IMR-90 (cell line): Measurements from ENCODE around the gene MPPED1. TPM values are rescaled to one million over a fixed set of nuclear protein-coding genes. Genes with fewer than 3 reads are reported as not detected.

Experiments used
- ATAC-seq: fragments of 200-7000 bp; cut with Tn5 transposase; 2 replicates; pipeline ENCODE4 v1.9.1; 2020; ENCODE audit warnings: low read depth, mild to moderate bottlenecking, moderate library complexity
- BruUV-seq: library from RNA; stranded (reverse); fragments of 400-500 nt; replicated peaks from 2 replicates; lab custom pipeline; 2021; lab: Mats Ljungman, UMichigan
- CTCF ChIA-PET: fragments of 300-600 bp; formaldehyde crosslinking; extraction: SDS; loops from one replicate; lab custom pipeline; 2021; ENCODE audit warnings: antibody characterized with exemption; lab: Yijun Ruan, JAX
- POLR2A ChIA-PET: fragments of 300-600 bp; sonication (Branson Sonifier 250); formaldehyde crosslinking; loops from one replicate; lab custom pipeline; 2022; ENCODE audit warnings: antibody characterized with exemption; ENCODE audit not compliant: unreplicated experiment; lab: Charles Lee
- DNase-seq: peaks from one replicate; pipeline ENCODE4 v3.0.0; 2013
- H2AFZ ChIP-seq: replicated peaks from 2 replicates; pipeline ENCODE3; 2013; ENCODE audit warnings: low read length, mild to moderate bottlenecking; ENCODE audit not compliant: poor library complexity
- H2AK5ac ChIP-seq: 2 replicates; pipeline ENCODE4 v1.6.1; 2013; ENCODE audit warnings: low read depth, low read length, inconsistent platforms
- H2AK9ac ChIP-seq: replicated peaks from 2 replicates; pipeline ENCODE3; 2013; ENCODE audit warnings: mild to moderate bottlenecking, low read depth, low read length, moderate library complexity; ENCODE audit not compliant: poor library complexity
- H2BK120ac ChIP-seq: 2 replicates; pipeline ENCODE4 v1.6.1; 2013; ENCODE audit warnings: low read depth, low read length, inconsistent platforms
- H2BK15ac ChIP-seq: 3 replicates; pipeline ENCODE4 v1.6.1; 2013; ENCODE audit warnings: low read depth, low read length, inconsistent platforms
- H2BK20ac ChIP-seq: 2 replicates; pipeline ENCODE4 v1.6.1; 2013; ENCODE audit warnings: low read depth, mild to moderate bottlenecking, inconsistent platforms, low read length, moderate library complexity
- H2BK5ac ChIP-seq: 2 replicates; pipeline ENCODE4 v1.6.1; 2013; ENCODE audit warnings: mild to moderate bottlenecking, low read depth, low read length, inconsistent platforms; ENCODE audit not compliant: poor library complexity, severe bottlenecking
- H3K14ac ChIP-seq: replicated peaks from 2 replicates; pipeline ENCODE4 v1.6.1; 2013; ENCODE audit warnings: low read depth, low read length, inconsistent platforms
- H3K18ac ChIP-seq: 2 replicates; pipeline ENCODE4 v1.6.1; 2013; ENCODE audit warnings: low read depth, low read length, control low read depth
- H3K23ac ChIP-seq: 2 replicates; pipeline ENCODE4 v1.6.1; 2013; ENCODE audit warnings: low read depth, low read length, inconsistent platforms
- H3K27ac ChIP-seq: 2 replicates; pipeline ENCODE4 v1.5.1; 2013; ENCODE audit warnings: mild to moderate bottlenecking, control low read depth, low read length; ENCODE audit not compliant: insufficient read depth
- H3K27me3 ChIP-seq: 2 replicates; pipeline ENCODE4 v1.6.1; 2013; ENCODE audit warnings: low read length; ENCODE audit not compliant: control insufficient read depth, insufficient read depth
- H3K36me3 ChIP-seq: 2 replicates; pipeline ENCODE4 v1.6.1; 2013; ENCODE audit warnings: low read length, mixed read lengths; ENCODE audit not compliant: control insufficient read depth, insufficient read depth
- H3K4ac ChIP-seq: 2 replicates; pipeline ENCODE4 v1.6.1; 2013; ENCODE audit warnings: low read depth, low read length, inconsistent platforms
- H3K4me1 ChIP-seq: 2 replicates; pipeline ENCODE4 v1.6.1; 2013; ENCODE audit warnings: low read length, mixed read lengths; ENCODE audit not compliant: control insufficient read depth, insufficient read depth
- H3K4me2 ChIP-seq: 2 replicates; pipeline ENCODE4 v1.6.1; 2013; ENCODE audit warnings: low read depth, mild to moderate bottlenecking, control low read depth, low read length, moderate library complexity
- H3K4me3 ChIP-seq: 2 replicates; pipeline ENCODE4 v1.5.1; 2013; ENCODE audit warnings: low read depth, mild to moderate bottlenecking, control low read depth, low read length, moderate library complexity; ENCODE audit not compliant: insufficient read depth
- H3K56ac ChIP-seq: 2 replicates; pipeline ENCODE4 v1.6.1; 2013; ENCODE audit warnings: low read length, inconsistent platforms; ENCODE audit not compliant: insufficient read depth; ENCODE audit errors: extremely low read depth
- H3K79me1 ChIP-seq, 2 experiments: 2 replicates each; pipeline ENCODE4 v1.6.1; 2013; ENCODE audit warnings: low read length in 2 of 2, inconsistent platforms in 1 of 2, low read depth in 1 of 2
- H3K9ac ChIP-seq: 2 replicates; pipeline ENCODE4 v1.6.1; 2013; ENCODE audit warnings: low read depth, low read length, control low read depth
- H3K9me1 ChIP-seq: 2 replicates; pipeline ENCODE4 v1.6.1; 2013; ENCODE audit warnings: low read length, inconsistent platforms; ENCODE audit not compliant: insufficient read depth
- H3K9me3 ChIP-seq: 2 replicates; pipeline ENCODE4 v1.6.1; 2013; ENCODE audit warnings: low read length; ENCODE audit not compliant: control insufficient read depth, insufficient read depth
- H4K20me1 ChIP-seq: 2 replicates; pipeline ENCODE4 v1.6.1; 2013; ENCODE audit warnings: low read length, inconsistent platforms; ENCODE audit not compliant: insufficient read depth
- H4K5ac ChIP-seq: 2 replicates; pipeline ENCODE4 v1.6.1; 2013; ENCODE audit warnings: mild to moderate bottlenecking, low read depth, low read length, control low read depth
- H4K8ac ChIP-seq, 2 experiments: 2 replicates each; pipeline ENCODE4 v1.6.1; 2013; ENCODE audit warnings: low read depth in 2 of 2, low read length in 2 of 2, control low read depth in 1 of 2, inconsistent platforms in 1 of 2
- H4K91ac ChIP-seq: 2 replicates; pipeline ENCODE4 v1.6.1; 2013; ENCODE audit warnings: low read depth, low read length, inconsistent platforms; ENCODE audit not compliant: insufficient read depth
- BHLHE40 ChIP-seq: fragments of 150-350 bp; IDR thresholded peaks from 2 replicates; pipeline ENCODE4 v1.6.1; 2016; ENCODE audit warnings: mild to moderate bottlenecking, low read depth, low read length
- CEBPB ChIP-seq: IDR thresholded peaks from 2 replicates; pipeline ENCODE4 v1.6.1; 2012; ENCODE audit warnings: low read depth, low read length, improper control_type of control experiment
- CHD1 ChIP-seq: IDR thresholded peaks from 2 replicates; pipeline ENCODE4 v1.6.1; 2012; ENCODE audit warnings: low read depth, low read length, improper control_type of control experiment
- FOS ChIP-seq: fragments of 150-350 bp; IDR thresholded peaks from 2 replicates; pipeline ENCODE4 v1.6.1; 2016; ENCODE audit warnings: low read depth, low read length
- MAFK ChIP-seq: IDR thresholded peaks from 2 replicates; pipeline ENCODE4 v1.6.1; 2012; ENCODE audit warnings: low read depth, low read length, improper control_type of control experiment
- MAZ ChIP-seq: IDR thresholded peaks from 2 replicates; pipeline ENCODE4 v1.6.1; 2012; ENCODE audit warnings: low read depth, mild to moderate bottlenecking, low read length, improper control_type of control experiment, moderate library complexity, borderline replicate concordance
- NFE2L2 ChIP-seq: fragments of 150-350 bp; IDR thresholded peaks from 2 replicates; pipeline ENCODE4 v1.6.1; 2016; ENCODE audit warnings: low read depth, mild to moderate bottlenecking, low read length
- POLR2A ChIP-seq: IDR thresholded peaks from 2 replicates; pipeline ENCODE4 v1.6.1; 2012; ENCODE audit warnings: mild to moderate bottlenecking, low read depth, low read length
- RAD21 ChIP-seq: IDR thresholded peaks from 2 replicates; pipeline ENCODE4 v1.6.1; 2012; ENCODE audit warnings: low read length, improper control_type of control experiment
- RCOR1 ChIP-seq: IDR thresholded peaks from 2 replicates; pipeline ENCODE4 v1.6.1; 2012; ENCODE audit warnings: mild to moderate bottlenecking, low read length, improper control_type of control experiment; ENCODE audit not compliant: insufficient replicate concordance
- RFX5 ChIP-seq: IDR thresholded peaks from 2 replicates; pipeline ENCODE4 v1.8.0; 2012; ENCODE audit warnings: low read depth, mild to moderate bottlenecking, low read length, moderate library complexity
- SMC3 ChIP-seq: fragments of 150-350 bp; IDR thresholded peaks from 2 replicates; pipeline ENCODE4 v1.6.1; 2016; ENCODE audit warnings: low read depth, mild to moderate bottlenecking, antibody characterized with exemption, low read length, moderate library complexity
- WGBS, 2 experiments: methylation state at CpG; one replicate each; pipeline versions ENCODE4 v1.1.5 to v1.1.7; 2013; ENCODE audit warnings: missing lambda C conversion rate in 2 of 2; ENCODE audit not compliant: insufficient read length in 1 of 2; ENCODE audit errors: extremely low coverage in 2 of 2; 5-methylcytosine and 5-hydroxymethylcytosine counted together
- dilution Hi-C: fragments of 300-500 bp; cut with HindIII; formaldehyde crosslinking; loops from one replicate; pipeline ENCODE4 v1.14.3; 2018; ENCODE audit warnings: low sequenced_read_pairs; ENCODE audit not compliant: unreplicated experiment
- in situ Hi-C: fragments of 300-500 bp; cut with MboI; formaldehyde crosslinking; loops from 3 replicates; pipeline ENCODE4 v1.14.3; 2019; ENCODE audit warnings: low sequenced_read_pairs, inconsistent platforms, mixed read lengths
- intact Hi-C: fragments of 100-400 bp; cut with micrococcal nuclease; formaldehyde crosslinking; loops from 2 replicates; pipeline ENCODE4 v1.10.0; 2022
- polyA plus RNA-seq, 3 experiments: library from polyadenylated mRNA; depleted of rRNA; stranded (reverse); fragments of >200 nt; gene quantifications; 2 replicates each; pipeline ENCODE4 v1.2.3, GENCODE V29; 2012; ENCODE audit warnings: low replicate concordance in 1 of 3
- total RNA-seq: library from RNA; depleted of rRNA; stranded (reverse); fragments of >200 nt; gene quantifications from 2 replicates; pipeline ENCODE4 v1.2.3, GENCODE V29; 2012
- TF ChIP-seq, protein P1 (sequence below): fragments of 150-350 bp; IDR thresholded peaks from 2 replicates; pipeline ENCODE4 v1.6.1; 2016; ENCODE audit warnings: low read depth, mild to moderate bottlenecking, low read length, moderate library complexity, borderline replicate concordance
- TF ChIP-seq, protein P2 (sequence below): conservative IDR thresholded peaks from 2 replicates; pipeline ENCODE4 v1.5.1; 2012; ENCODE audit warnings: mild to moderate bottlenecking, low read depth, low read length, improper control_type of control experiment
- TF ChIP-seq, protein P3 (sequence below): fragments of 150-350 bp; IDR thresholded peaks from 2 replicates; pipeline ENCODE4 v1.6.1; 2017; ENCODE audit warnings: mild to moderate bottlenecking, antibody characterized with exemption, low read length, low read depth

The MPPED1 gene
- total and polyA plus RNA-seq, 2 of the 4 experiments (the other 2 are of a cell fraction), result not detected

DNA sequence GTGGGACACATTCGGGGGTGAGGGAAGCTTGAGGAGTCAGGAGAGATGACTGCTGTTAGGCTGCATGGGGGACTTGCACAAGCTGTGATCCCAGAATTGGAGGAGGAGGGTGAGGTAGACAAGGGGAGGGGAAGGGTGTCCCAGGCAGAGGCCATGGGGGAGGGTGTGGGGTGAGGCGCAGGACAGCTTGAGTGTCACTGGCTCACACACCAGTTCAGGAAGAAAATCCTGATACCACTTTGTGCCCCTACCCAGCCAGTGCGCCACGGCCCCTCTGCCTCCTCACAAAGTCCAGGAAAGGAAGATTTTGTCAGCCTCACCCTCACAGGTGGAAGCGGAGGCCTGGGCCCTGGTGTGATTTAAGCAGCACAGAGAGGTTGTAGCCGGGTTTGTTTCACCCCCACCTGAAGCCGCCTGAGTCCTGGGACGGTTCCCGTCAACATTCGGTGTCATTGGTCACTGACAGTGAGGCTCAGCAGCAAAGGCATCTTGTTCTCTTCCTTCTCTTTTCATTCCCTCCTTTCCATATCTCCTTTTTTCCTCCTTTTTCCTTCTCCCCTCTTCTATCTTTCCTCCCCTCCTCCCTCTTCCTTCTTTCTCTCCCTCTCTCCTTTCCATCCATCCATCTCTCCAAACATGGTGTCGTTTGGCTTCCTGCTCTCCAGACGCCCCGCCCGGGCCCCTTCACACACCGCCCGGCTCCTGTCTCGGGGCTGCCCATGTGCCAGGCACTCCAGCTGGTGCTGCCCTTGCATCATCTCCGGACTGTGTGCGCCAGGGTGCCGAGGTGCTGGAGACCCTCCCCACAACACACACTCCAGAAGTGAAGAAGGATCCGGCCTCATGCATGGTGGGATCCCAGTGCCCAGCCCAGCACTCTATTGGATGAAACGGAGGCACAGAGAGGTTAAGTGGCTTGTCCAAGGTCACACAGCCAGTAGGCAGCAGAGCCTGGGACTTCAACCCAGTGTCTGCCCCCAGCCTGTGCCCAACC, 89.3 kb downstream of the MPPED1 start:
- H2BK5ac ChIP-seq, result no peak overlapping the region
- no peak overlapping the region for H3K9ac ChIP-seq
- H2AFZ ChIP-seq, result no peak overlapping the region
- no peaks in the 10 kb centered on the region for H4K20me1 ChIP-seq
- no peak overlapping the region for H4K91ac ChIP-seq
- H3K23ac ChIP-seq, result no peak overlapping the region
- no peak overlapping the region for H3K4ac ChIP-seq
- H3K56ac ChIP-seq, result no peak overlapping the region
- no peak overlapping the region for H2BK120ac ChIP-seq
- no peak overlapping the region for H3K4me3 ChIP-seq
- in situ Hi-C loops, result no loop called here
- WGBS, 2 experiments, result 50% methylated on average over 13 of the region's 22 CpGs; no CpG with 5 or more reads in 1 of the 2 experiments
- POLR2A ChIA-PET, result no interaction called here
- no peak overlapping the region for H2AK5ac ChIP-seq
- BruUV-seq, result no TSS peak
- no peak overlapping the region for H2BK15ac ChIP-seq
- dilution Hi-C loops, result no loop called here
- H3K27ac ChIP-seq, result no peak overlapping the region
- no peaks in the 10 kb centered on the region for H3K27me3 ChIP-seq
- H2AK9ac ChIP-seq, result no peak overlapping the region
- H4K8ac ChIP-seq, result no peak overlapping the region
- H3K18ac ChIP-seq, result no peak overlapping the region
- H2BK20ac ChIP-seq, result no peak overlapping the region
- no peak overlapping the region for H3K4me2 ChIP-seq
- H3K79me1 ChIP-seq, result no peaks in the 10 kb centered on the region
- H4K5ac ChIP-seq, result no peak overlapping the region
- no peak for DNase-seq
- no peaks in the 10 kb centered on the region for H3K36me3 ChIP-seq
- no peak for ATAC-seq
- CTCF ChIA-PET, result no interaction called here
- no peak overlapping the region for H3K14ac ChIP-seq
- H3K9me1 ChIP-seq, result no peaks in the 10 kb centered on the region
- intact Hi-C loops, result no loop called here
- no peaks in the 10 kb centered on the region for H3K4me1 ChIP-seq
- H3K9me3 ChIP-seq, result peaks cover 27% of the 10 kb centered on the region
- TF ChIP-seq, protein P1, sequence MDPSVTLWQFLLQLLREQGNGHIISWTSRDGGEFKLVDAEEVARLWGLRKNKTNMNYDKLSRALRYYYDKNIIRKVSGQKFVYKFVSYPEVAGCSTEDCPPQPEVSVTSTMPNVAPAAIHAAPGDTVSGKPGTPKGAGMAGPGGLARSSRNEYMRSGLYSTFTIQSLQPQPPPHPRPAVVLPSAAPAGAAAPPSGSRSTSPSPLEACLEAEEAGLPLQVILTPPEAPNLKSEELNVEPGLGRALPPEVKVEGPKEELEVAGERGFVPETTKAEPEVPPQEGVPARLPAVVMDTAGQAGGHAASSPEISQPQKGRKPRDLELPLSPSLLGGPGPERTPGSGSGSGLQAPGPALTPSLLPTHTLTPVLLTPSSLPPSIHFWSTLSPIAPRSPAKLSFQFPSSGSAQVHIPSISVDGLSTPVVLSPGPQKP, result no peak
- TF ChIP-seq, protein P2, sequence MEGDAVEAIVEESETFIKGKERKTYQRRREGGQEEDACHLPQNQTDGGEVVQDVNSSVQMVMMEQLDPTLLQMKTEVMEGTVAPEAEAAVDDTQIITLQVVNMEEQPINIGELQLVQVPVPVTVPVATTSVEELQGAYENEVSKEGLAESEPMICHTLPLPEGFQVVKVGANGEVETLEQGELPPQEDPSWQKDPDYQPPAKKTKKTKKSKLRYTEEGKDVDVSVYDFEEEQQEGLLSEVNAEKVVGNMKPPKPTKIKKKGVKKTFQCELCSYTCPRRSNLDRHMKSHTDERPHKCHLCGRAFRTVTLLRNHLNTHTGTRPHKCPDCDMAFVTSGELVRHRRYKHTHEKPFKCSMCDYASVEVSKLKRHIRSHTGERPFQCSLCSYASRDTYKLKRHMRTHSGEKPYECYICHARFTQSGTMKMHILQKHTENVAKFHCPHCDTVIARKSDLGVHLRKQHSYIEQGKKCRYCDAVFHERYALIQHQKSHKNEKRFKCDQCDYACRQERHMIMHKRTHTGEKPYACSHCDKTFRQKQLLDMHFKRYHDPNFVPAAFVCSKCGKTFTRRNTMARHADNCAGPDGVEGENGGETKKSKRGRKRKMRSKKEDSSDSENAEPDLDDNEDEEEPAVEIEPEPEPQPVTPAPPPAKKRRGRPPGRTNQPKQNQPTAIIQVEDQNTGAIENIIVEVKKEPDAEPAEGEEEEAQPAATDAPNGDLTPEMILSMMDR, result no peak
- TF ChIP-seq RCOR1, result no peak
- no peak for TF ChIP-seq NFE2L2
- TF ChIP-seq MAFK, result no peak
- no peak for TF ChIP-seq CEBPB
- TF ChIP-seq SMC3, result no peak
- TF ChIP-seq FOS, result no peak
- TF ChIP-seq, protein P3, sequence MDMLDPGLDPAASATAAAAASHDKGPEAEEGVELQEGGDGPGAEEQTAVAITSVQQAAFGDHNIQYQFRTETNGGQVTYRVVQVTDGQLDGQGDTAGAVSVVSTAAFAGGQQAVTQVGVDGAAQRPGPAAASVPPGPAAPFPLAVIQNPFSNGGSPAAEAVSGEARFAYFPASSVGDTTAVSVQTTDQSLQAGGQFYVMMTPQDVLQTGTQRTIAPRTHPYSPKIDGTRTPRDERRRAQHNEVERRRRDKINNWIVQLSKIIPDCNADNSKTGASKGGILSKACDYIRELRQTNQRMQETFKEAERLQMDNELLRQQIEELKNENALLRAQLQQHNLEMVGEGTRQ, result no peak
- no peak for TF ChIP-seq RAD21
- TF ChIP-seq RFX5, result no peak
- no peak for TF ChIP-seq POLR2A
- no peak for TF ChIP-seq CHD1
- no peak for TF ChIP-seq MAZ
- TF ChIP-seq BHLHE40, result no peak
